ENCODE data around the gene PTX4.
A peak's percentile ranks its signal among the peaks of the same experiment; 100 is the strongest.

PTX4 gene

DNA sequence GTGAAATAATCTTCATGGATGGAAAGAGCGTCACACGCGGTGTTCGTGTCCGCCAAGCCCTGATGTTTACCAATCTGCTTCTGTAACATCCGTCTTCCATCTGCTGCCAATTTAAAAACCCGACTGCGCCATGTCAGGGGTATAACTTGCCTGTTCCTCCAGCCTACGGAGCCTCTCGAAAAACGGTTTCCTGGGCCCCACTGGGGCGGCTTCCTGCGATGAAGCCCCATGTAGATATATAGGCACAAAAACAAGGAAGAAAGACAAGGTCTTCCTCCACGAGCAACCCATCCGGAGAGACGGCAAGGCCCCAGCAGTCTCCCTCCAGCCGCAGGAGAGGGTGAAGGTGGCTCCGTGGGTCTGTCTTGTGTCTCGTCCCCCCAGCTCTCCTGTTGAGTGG is at the start of gene PTX4:
PTX4 (minus strand) TSS at position 326 of the 400 bp plus-strand sequence; CDS start at position 291, 35 bp downstream.
- DNase-seq, result no peak

DNA sequence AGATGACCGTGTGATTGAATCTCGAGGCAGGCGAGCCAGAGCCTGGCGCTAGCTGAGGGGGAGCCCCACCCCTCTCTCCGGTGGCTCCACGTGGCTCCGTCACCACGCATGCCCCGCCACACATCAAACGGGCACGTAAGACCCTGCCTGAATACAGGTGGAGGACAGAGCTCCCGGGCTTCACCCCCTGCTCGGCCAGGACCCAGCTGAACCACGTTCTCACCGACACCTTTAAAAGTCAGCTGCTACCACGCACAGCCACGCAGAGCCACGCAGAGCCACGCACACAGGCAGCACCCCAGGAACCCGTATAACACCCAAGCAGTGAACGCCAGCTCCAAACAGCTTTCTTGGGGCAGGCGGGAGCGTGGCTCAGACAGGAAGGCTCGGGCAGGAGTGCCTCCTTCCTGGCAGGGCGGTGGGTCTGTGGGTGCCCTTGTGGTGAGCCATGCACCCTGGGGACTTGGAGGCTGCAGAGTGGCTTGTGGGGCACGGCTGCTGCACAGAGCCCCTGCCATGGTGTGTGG is 49.1 kb upstream of the PTX4 start:
- DNase-seq, result peak; percentile 19

DNA sequence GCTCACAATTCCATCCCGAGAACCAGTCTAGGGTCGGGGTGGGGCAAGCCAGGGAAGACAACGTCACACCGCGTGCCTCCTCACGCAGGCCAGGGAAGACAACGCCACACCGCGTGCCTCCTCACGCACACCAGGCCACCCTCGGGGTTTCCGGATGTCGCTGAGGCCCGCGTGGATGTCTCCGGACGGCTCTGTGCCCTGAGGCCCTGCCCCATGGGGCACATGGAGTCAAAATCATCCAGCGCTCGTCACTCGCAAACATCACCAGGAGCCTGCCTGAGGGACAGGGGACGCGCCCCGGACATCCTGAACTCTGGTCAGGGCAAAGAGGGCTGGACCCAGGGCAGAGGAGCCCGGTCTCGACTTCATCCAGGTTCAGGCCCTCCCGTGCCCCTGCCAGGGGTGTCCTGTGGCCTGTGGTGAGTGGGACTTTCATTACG is 48.4 kb upstream of the PTX4 start:
- no peak for DNase-seq

- DNase-seq, result no peak
Observed at GRCh38 chr16:1536601-1537000, 47.9 kb upstream of the PTX4 start.

GRCh38 chr16:1535391-1536291 is 46.9 kb upstream of the PTX4 start:
- peak; percentile 24 for DNase-seq

DNA sequence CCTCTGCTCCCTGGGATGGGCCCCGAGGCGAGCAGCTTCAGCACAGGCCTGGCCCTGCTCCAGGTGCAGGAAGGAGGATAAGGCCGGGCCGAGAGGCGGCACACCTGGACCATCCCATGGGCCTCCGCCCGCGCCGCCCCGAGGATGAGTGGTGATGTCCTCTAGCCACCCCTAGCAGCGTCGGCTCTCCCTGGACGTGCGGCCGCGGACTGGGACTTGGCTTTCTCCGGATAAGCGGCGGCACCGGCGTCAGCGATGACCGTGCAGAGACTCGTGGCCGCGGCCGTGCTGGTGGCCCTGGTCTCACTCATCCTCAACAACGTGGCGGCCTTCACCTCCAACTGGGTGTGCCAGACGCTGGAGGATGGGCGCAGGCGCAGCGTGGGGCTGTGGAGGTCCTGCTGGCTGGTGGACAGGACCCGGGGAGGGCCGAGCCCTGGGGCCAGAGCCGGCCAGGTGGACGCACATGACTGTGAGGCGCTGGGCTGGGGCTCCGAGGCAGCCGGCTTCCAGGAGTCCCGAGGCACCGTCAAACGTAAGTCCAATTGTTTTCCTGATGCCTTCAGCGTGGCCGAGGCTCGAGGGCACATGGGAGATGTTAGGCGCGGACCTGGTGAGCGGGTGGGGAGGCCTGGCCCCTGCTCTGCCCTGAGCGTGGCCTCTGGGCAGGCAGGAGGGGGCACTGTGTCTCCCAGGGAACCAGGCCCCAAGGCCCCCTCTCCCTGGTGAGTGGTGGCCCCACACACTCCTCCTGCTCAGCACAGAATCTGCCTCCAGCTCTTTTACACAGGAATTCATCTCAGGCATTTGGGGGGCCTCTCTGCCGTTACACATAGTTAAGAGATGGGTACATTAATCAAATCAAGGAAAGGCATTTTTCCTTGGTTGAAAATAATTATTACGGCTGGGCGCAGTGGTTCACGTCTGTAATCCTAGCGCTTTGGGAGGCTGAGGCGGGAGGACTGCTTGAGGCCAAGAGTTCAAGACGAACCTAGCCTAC is 45.6 kb upstream of the PTX4 start:
- no peak for DNase-seq

DNA sequence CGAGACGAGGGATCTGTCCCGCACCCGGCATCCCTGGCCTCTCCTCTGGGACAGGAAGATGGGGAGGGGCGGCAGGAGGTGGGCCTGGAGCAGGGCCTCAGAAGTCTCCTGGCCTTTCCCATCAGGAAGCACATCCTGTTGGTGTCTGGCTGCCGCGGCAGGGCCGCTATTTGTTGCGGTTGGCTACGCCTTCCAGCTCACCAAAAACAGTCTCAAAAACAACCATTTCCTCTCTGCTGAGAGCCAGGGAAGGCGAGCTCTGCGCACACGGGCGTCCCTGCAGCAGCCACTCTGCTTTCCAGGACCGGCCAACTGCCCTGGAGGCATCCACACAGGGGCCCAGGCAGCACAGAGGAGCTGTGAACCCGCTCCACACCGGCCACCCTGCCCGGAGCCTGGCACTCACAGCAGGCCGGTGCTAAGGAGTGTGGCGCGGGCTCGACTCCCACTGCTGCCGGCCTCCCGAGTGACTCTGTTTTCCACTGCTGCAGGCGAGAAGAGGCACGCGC is 44.8 kb upstream of the PTX4 start, which contains the start of gene TMEM204:
TMEM204 (plus strand) TSS at position 224 of the 509 bp plus-strand sequence. CDS start 610 bp downstream, outside the sequence.
- peak; percentile 57 for DNase-seq

DNA sequence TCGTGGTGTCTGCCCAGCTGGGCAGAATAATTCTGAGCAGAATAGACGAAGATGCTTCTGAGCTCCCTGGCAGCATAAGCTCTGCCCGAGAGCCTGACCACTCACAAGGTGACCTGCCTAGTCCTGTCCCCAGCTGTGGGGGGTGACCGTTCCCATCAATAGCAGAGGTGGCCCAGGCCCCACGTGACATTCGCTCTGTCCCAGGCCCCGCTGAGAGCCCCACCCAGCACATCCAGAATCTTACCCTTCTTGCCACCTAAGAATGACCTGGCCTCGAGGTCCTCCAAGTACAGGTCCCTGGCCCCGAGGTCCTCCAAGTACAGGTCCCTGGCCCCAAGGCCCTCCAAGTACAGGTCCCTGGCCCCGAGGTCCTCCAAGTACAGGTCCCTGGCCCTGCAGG is 44.0 kb upstream of the PTX4 start:
- no peak for DNase-seq

DNA sequence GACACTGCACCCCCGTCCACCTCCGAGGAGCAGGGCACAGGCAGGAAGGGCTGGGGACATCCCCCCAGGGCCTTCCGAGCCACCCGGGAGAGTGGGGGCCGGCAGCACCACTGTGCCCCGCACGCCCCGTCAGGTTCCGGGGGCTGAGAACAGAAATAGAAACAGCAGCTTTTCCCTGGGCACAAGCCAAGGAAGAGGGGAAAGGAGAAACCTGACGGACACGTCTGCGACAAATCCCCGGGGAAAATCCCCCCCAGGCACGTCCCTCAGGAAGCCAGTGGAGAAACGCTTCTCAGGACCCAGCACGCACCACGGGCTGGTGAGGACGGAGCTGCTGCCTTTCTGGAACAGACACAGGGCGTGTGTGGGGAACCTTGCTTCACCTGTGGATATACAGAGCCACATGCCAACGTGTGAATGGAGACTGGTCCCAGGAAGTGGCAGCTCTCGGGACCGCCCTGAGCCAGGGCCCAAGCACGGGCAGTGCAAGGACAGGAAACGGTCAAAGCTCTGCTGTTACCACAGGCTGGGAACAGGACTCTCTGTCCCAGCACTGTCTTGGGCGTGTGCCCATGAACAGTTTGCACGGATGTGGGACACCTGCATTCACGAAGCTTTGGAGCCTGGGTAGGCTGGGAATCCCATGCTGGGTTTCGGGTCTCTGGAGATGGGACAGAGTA is 43.5 kb upstream of the PTX4 start:
- no peak for DNase-seq

DNA sequence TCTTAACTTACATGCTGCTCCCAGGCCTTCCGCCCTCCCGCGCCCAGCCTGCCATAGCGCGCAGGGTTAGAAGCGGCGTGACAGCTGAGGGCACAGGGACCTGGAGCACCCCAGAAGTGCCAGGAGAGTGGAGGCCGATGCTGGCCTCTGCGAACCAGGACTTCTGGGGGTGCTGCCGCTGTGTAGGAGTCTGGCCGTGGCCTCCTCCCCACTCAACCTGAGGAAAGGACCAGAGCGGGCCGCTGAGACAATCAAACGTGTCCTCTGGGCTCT is 42.8 kb upstream of the PTX4 start:
- no peak for DNase-seq

GRCh38 chr16:1530883-1531637 is 42.3 kb upstream of the PTX4 start:
- no peak for DNase-seq

- no peak for DNase-seq
Observed at GRCh38 chr16:1530349-1530882, 41.7 kb upstream of the PTX4 start.

- no peak for DNase-seq
Observed at GRCh38 chr16:1528921-1529537, 40.3 kb upstream of the PTX4 start.

- DNase-seq, result no peak
Observed at GRCh38 chr16:1527836-1528811, 39.4 kb upstream of the PTX4 start.

GRCh38 chr16:1526608-1527555 is 38.1 kb upstream of the PTX4 start:
- peak; percentile 23 for DNase-seq

DNA sequence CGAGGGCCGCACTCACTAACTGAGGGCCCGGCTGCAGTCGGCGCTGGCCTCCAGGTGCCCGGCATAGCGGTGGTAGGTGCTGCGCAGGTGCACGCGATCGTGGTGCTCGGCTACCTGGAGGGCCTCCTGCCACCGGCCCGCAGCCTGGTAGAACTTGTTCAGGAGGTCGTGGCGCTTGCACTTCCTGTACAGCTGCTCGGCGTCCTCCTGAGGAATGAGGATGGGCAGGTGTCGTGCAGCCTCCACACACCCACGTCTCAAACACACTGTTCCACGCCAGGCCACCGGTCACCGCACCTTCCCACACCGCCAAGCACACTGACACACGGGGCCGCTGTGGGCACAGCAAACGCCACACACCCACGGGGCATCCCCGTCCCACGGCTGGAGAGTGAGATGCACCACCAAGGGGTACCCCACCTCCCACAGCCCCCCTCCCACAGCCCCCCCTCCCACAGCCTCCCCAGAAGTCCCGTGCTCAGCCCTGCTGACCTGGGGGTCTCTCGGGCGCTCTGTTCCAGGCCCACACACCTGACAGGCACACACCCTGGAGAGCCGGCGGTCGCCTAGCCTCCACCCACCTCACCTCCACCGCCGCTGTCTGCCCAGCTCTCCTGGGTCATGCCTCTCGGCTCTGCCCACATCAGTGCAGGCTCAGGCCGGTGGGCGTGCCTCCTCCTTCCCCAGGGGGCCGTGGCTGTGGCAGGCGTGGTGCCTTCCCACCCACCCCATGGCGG is 37.3 kb upstream of the PTX4 start:
- peak; percentile 19 for DNase-seq

GRCh38 chr16:1524366-1524765 is 35.6 kb upstream of the PTX4 start:
- no peak for DNase-seq
